DOHH2 (cell line): ENCODE data around the gene LAMA3.

Source experiments
- H3F3A ChIP-seq: fragments of 200-600 bp; sonication (generic), shearing (Covaris generic); 2 replicates; pipeline ENCODE4 v1.6.0; 2016; ENCODE audit warnings: antibody characterized with exemption, mild to moderate bottlenecking; ENCODE audit not compliant: control insufficient read depth, insufficient read depth
- H3K27ac ChIP-seq: fragments of 200-600 bp; sonication (generic); 2 replicates; pipeline ENCODE4 v1.5.1; 2014; ENCODE audit warnings: low read depth, mild to moderate bottlenecking, low read length, moderate library complexity
- H3K27me3 ChIP-seq: fragments of 200-600 bp; sonication (generic); 2 replicates; pipeline ENCODE4 v1.6.1; 2014; ENCODE audit warnings: mild to moderate bottlenecking, low read length, mixed read lengths; ENCODE audit not compliant: control insufficient read depth
- H3K36me3 ChIP-seq: fragments of 200-600 bp; sonication (generic); 2 replicates; pipeline ENCODE4 v1.6.1; 2014; ENCODE audit warnings: mild to moderate bottlenecking, low read length, moderate library complexity, mixed read lengths; ENCODE audit not compliant: control insufficient read depth
- H3K4me1 ChIP-seq: fragments of 200-600 bp; sonication (generic); 2 replicates; pipeline ENCODE4 v1.6.1; 2014; ENCODE audit warnings: mild to moderate bottlenecking, low read length, mixed read lengths; ENCODE audit not compliant: control insufficient read depth
- H3K4me2 ChIP-seq: fragments of 200-600 bp; sonication (generic); 2 replicates; pipeline ENCODE4 v1.6.0; 2014; ENCODE audit warnings: mild to moderate bottlenecking, low read length, moderate library complexity
- H3K4me3 ChIP-seq: fragments of 200-600 bp; sonication (generic); 2 replicates; pipeline ENCODE4 v1.5.1; 2014; ENCODE audit warnings: mild to moderate bottlenecking, low read length, mixed read lengths
- H3K79me2 ChIP-seq: fragments of 200-600 bp; sonication (generic); 2 replicates; pipeline ENCODE4 v1.6.1; 2014; ENCODE audit warnings: mild to moderate bottlenecking, low read length, mixed read lengths; ENCODE audit not compliant: control insufficient read depth
- H3K9me2 ChIP-seq: fragments of 200-600 bp; sonication (generic); replicated peaks from 2 replicates; pipeline ENCODE4 v1.6.1; 2014; ENCODE audit warnings: mild to moderate bottlenecking, low read length, mixed read lengths; ENCODE audit not compliant: control insufficient read depth
- H3K9me3 ChIP-seq: fragments of 200-600 bp; sonication (generic); 2 replicates; pipeline ENCODE4 v1.6.1; 2014; ENCODE audit warnings: antibody characterized with exemption, low read length, mixed read lengths; ENCODE audit not compliant: control insufficient read depth, insufficient read depth
- H4K20me1 ChIP-seq: fragments of 200-600 bp; sonication (generic); 2 replicates; pipeline ENCODE4 v1.6.0; 2014; ENCODE audit warnings: low read depth, mild to moderate bottlenecking, antibody characterized with exemption, low read length, moderate library complexity; ENCODE audit not compliant: control insufficient read depth, insufficient read depth
- EZH2phosphoT487 ChIP-seq: fragments of 200-600 bp; sonication (generic); IDR thresholded peaks from 2 replicates; pipeline ENCODE4 v1.6.1; 2017; ENCODE audit warnings: borderline replicate concordance, mild to moderate bottlenecking, antibody characterized with exemption, low read length, moderate library complexity, mixed read lengths
- TF ChIP-seq, protein P1 (sequence below): fragments of 200-600 bp; sonication (generic); IDR thresholded peaks from one replicate; pipeline ENCODE4 v1.5.1; 2014; ENCODE audit warnings: antibody characterized with exemption, mild to moderate bottlenecking, low read depth, low read length; ENCODE audit not compliant: poor library complexity, severe bottlenecking

Gene LAMA3

DNA sequence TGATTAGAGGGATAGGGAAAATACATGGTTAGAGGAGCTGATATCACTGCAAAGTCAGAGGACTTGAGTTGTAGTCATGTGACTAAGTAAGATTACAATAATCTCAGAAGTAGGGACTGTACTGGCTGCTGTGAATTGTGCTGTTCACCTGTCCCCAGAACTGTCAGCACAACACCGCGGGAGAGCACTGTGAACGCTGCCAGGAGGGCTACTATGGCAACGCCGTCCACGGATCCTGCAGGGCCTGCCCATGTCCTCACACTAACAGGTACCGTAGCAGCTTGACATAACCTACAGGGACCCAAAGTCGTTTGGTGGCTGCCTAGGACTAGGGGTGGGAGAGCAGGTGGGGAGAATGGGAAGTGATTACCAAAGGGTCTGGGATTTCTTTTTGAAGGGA, 192.5 kb downstream of the LAMA3 start:
- H3K27me3 ChIP-seq = no peaks in the 10 kb centered on the region
- TF ChIP-seq, protein P1, sequence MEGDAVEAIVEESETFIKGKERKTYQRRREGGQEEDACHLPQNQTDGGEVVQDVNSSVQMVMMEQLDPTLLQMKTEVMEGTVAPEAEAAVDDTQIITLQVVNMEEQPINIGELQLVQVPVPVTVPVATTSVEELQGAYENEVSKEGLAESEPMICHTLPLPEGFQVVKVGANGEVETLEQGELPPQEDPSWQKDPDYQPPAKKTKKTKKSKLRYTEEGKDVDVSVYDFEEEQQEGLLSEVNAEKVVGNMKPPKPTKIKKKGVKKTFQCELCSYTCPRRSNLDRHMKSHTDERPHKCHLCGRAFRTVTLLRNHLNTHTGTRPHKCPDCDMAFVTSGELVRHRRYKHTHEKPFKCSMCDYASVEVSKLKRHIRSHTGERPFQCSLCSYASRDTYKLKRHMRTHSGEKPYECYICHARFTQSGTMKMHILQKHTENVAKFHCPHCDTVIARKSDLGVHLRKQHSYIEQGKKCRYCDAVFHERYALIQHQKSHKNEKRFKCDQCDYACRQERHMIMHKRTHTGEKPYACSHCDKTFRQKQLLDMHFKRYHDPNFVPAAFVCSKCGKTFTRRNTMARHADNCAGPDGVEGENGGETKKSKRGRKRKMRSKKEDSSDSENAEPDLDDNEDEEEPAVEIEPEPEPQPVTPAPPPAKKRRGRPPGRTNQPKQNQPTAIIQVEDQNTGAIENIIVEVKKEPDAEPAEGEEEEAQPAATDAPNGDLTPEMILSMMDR = no peak
- TF ChIP-seq EZH2phosphoT487 = no peak
- H3F3A ChIP-seq = no peaks in the 10 kb centered on the region
- H3K9me3 ChIP-seq = no peaks in the 10 kb centered on the region
- no peaks in the 10 kb centered on the region for H3K4me1 ChIP-seq
- no peaks in the 10 kb centered on the region for H4K20me1 ChIP-seq
- H3K27ac ChIP-seq = no peak overlapping the region
- H3K4me3 ChIP-seq = no peak overlapping the region
- no peak overlapping the region for H3K4me2 ChIP-seq
- H3K9me2 ChIP-seq = no peaks in the 10 kb centered on the region
- H3K36me3 ChIP-seq = no peaks in the 10 kb centered on the region
- H3K79me2 ChIP-seq = no peaks in the 10 kb centered on the region

DNA sequence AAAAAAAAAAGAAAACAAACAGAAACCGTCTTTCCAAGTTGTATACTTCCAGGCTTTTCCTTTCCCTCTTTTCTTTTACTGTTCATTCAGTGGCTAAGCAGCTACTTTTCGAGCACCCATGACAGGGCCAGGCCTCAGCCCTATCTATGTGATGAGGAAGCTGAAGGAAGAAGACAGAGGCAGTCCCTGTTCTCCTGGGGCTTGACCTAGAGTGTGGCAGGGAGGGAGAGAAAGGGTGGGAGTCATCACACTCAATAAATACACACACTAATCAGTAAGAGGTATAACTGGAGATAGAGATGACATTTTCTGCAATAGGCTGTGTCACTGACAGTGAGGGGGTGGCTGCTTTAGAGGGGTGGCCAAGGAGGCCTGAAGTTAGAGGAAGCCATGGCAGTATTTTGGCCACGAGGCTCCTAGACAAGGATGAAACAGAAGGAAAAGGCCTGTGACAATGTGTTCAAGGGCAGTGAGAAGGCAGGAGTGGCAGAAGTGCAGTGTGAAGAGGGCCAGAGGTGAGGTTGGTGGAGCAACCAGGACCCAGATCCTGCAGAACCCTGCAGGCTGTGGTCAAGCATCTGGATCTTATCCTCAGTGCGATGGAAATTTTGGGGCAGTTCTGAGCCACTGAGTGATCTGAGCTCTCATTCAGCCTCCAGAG, 193.5 kb downstream of the LAMA3 start:
- Histone ChIP-seq H3K27me3 (0 out of 2 replicates have a peak, but pooled peaks cover 3% of the 10 kb centered on the region), H3K9me3 (no peaks in the 10 kb centered on the region), H3K27ac (no peak overlapping the region), H3K4me3 (no peak overlapping the region), H3K36me3 (no peaks in the 10 kb centered on the region), H3K9me2 (no peaks in the 10 kb centered on the region), H4K20me1 (no peaks in the 10 kb centered on the region), H3K4me2 (no peak overlapping the region), H3K4me1 (no peaks in the 10 kb centered on the region), H3F3A (no peaks in the 10 kb centered on the region), H3K79me2 (no peaks in the 10 kb centered on the region)
- TF ChIP-seq, protein P1 = no peak
- no peak for TF ChIP-seq EZH2phosphoT487

DNA sequence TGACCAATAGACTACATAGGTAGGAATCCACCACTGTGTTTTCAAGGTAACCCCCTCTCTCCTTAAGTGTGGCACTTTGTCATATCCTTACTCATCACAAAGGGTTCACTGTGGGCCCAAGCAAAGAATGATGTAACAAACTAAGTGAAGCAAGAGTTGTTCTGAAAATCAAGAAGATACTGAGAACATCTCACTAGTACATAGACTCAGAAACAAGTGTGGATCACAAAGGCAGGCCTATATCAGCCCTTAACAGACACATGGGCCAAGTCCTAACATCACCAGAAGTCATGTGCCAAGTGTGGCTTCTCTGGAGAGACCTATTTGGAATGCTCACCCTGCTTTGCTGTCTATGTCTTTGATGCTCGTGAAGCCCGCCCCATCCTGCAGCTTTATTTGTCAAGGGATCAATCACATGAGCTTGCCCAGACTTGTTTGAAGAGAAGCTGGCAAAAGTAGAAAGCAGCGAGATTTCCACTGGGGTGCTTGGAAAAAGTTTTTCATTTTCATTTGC, 194.1 kb downstream of the LAMA3 start:
- H4K20me1 ChIP-seq = no peaks in the 10 kb centered on the region
- H3K4me2 ChIP-seq = no peak overlapping the region
- TF ChIP-seq, protein P1 = no peak
- TF ChIP-seq EZH2phosphoT487 = no peak
- no peaks in the 10 kb centered on the region for H3K9me2 ChIP-seq
- no peaks in the 10 kb centered on the region for H3K4me1 ChIP-seq
- H3F3A ChIP-seq = no peaks in the 10 kb centered on the region
- no peak overlapping the region for H3K4me3 ChIP-seq
- H3K9me3 ChIP-seq = no peaks in the 10 kb centered on the region
- no peak overlapping the region for H3K27ac ChIP-seq
- H3K79me2 ChIP-seq = no peaks in the 10 kb centered on the region
- H3K36me3 ChIP-seq = no peaks in the 10 kb centered on the region
- H3K27me3 ChIP-seq = 0 out of 2 replicates have a peak, but pooled peaks cover 3% of the 10 kb centered on the region
